Measurements from ENCODE around the gene ZBED1.
"Not testable (repeated sequence)": the region's sequence is repeated elsewhere in the genome, so short reads cannot be mapped to it uniquely, and the experiment has no call there.

Gene ZBED1

DNA sequence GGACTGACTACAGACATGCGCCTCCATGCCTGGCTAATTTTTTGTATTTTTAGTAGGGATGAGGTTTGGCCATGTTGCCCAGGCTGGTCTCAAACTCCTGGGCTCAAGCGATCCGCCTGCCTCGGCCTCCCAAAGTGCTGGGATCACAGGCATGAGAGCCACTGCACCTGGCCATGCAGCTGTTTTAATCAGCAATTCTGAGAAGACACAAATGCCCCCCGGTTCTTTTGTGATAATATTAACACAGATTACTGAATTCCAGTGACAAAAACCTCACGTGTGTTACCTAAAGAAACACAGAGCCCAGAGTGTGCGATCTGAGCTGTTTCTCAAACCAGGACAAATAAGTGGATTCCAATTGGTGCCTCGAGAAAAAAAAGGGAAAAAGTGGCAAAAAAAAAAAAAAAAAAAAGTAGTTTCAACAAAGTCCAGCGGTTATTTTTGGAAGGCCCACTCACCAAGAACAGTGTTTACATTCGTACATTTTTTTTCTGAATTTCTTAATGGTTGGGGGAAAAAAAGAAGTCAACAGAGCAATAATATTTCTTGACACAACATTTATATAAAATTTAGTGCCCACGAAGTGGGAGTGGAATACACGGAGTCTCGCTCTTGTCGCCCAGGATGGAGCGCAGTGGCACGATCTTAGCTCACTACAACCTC is 17.2 kb downstream of the ZBED1 start:
- ChIA-PET POLR2A (ENCODE audit: low non-redundant PET) (no interaction called here), CTCF (no interaction called here)
- no peak for DNase-seq (ENCODE audit: low spot score)
- TF ChIP-seq, protein P1, sequence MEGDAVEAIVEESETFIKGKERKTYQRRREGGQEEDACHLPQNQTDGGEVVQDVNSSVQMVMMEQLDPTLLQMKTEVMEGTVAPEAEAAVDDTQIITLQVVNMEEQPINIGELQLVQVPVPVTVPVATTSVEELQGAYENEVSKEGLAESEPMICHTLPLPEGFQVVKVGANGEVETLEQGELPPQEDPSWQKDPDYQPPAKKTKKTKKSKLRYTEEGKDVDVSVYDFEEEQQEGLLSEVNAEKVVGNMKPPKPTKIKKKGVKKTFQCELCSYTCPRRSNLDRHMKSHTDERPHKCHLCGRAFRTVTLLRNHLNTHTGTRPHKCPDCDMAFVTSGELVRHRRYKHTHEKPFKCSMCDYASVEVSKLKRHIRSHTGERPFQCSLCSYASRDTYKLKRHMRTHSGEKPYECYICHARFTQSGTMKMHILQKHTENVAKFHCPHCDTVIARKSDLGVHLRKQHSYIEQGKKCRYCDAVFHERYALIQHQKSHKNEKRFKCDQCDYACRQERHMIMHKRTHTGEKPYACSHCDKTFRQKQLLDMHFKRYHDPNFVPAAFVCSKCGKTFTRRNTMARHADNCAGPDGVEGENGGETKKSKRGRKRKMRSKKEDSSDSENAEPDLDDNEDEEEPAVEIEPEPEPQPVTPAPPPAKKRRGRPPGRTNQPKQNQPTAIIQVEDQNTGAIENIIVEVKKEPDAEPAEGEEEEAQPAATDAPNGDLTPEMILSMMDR (conservative IDR thresholded peaks at IDR 0.05; ENCODE audit: low read depth), result no peak
- H3K27ac ChIP-seq, result peak overlapping the region; percentile 79

DNA sequence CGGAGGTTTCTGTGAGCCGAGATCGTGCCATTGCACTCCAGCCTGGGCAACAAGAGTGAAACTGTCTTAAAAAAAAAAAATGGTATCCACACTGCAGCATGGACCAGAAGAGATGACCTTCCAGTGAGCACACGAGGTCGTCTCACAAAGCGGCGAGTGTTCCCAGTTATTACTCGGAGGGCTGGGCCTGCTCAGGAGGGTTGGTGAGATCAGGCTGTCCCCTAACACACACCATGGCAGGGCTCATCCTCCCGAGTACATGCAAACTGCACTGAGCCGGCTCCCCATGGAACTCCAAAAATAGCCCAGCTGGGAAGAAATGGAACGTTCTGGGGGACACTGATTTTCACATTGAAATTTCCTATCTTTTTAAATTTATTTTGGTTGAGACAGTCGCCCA is 19.2 kb downstream of the ZBED1 start:
- POLR2A ChIA-PET (ENCODE audit: low non-redundant PET); DNase-seq (ENCODE audit: low spot score); CTCF ChIA-PET; H3K27ac ChIP-seq: not testable (repeated sequence)

DNA sequence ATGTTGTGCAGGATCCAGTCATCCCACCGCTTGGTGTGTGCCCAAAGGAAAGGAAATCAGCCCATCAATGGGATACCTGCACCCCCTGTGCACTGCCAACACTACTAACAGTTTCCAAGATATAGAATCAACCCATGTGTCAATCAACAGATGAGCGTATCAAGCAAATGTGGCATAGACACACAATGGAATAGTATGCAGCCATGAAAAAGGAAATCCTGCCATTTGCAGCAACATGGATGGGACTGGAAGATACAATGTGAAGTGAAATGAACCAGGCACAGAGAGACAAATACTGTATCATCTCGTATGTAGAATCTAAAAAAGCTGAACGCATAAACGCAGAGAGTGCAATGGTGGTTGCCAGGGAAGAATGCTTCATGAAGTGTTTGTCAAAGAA is 20.8 kb downstream of the ZBED1 start:
- POLR2A ChIA-PET (ENCODE audit: low non-redundant PET); CTCF ChIA-PET; DNase-seq (ENCODE audit: low spot score); H3K27ac ChIP-seq: not testable (repeated sequence)

DNA sequence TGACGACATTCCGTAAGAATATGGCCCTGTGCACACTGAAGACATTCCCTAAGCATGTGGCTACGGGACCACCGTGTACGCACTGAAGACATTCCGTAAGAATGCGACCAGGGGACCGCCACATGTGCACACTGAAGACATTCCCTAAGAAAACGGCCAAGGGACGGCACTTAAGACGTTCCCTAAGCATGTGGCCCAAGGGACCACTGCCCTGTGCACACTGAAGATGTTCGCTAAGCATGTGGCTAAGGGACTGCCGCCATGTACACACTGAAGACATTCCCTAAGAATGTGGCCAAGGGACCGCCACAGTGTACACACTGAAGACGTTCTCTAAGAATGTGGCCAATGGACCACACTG is 21.4 kb downstream of the ZBED1 start:
- POLR2A ChIA-PET (ENCODE audit: low non-redundant PET), result no interaction called here
- H3K27ac ChIP-seq, result no peak overlapping the region
- CTCF ChIA-PET, result no interaction called here
- TF ChIP-seq, protein P1 (conservative IDR thresholded peaks at IDR 0.05; ENCODE audit: low read depth), result no peak
- no peak for DNase-seq (ENCODE audit: low spot score)

DNA sequence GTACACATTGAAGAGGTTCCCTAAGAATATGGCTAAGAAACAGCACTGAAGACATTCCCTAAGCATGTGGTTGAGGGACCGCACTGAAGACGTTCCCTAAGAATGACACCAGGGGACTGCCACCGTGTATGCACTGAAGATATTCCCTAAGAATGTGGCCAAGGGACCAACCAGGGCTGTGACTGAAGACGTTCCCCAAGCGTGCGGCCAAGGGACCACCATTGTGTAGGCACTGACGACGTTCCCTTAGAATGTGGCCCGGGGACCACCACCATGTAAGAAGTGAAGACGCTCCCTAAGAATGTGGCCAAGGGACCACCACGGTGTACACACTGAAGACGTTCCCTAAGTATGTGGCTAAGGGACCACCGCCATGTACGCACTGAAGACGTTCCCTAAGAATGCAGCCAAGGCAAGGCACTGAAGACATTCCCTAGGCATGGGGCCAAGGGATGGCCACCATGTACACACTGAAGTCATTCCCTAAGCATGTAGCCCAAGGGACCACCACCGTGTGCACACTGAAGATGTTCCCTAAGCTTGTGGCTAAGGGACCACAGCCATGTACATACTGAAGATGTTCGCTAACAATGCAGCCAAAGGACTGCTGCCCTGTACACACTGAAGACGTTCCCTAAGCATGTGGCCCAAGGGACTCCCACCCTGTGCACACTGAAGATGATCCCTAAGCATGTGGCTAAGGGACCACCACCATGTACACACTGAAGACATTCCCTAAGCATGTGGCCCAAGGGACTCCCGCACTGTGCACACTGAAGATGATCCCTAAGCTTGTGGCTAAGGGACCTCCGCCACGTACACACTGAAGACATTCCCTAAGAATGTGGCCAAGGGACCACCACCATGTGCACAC is 22.0 kb downstream of the ZBED1 start:
- no peak for DNase-seq (ENCODE audit: low spot score)
- TF ChIP-seq, protein P1 (conservative IDR thresholded peaks at IDR 0.05; ENCODE audit: low read depth), result no peak
- POLR2A ChIA-PET (ENCODE audit: low non-redundant PET), result no interaction called here
- no peak overlapping the region for H3K27ac ChIP-seq
- CTCF ChIA-PET, result no interaction called here

DNA sequence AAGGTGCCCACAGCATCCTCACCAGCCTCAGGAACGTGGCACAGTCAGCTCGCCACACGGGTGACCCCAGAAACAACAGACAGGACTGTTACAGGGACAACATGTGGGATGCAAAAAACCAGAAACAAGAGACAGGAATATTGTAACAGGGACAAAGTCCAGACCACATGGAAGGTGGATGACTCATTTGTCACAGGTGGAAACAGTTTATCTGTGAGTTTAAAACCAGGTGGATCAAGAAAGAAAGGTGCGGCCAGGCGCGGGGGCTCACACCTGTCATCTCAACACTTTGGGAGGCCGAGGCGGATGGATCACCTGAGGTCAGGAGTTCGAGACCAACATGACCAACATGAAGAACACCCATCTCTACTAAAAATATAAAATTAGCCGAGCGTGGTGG is 23.5 kb downstream of the ZBED1 start:
- POLR2A ChIA-PET (ENCODE audit: low non-redundant PET); CTCF ChIA-PET; DNase-seq (ENCODE audit: low spot score); H3K27ac ChIP-seq: not testable (repeated sequence)

DNA sequence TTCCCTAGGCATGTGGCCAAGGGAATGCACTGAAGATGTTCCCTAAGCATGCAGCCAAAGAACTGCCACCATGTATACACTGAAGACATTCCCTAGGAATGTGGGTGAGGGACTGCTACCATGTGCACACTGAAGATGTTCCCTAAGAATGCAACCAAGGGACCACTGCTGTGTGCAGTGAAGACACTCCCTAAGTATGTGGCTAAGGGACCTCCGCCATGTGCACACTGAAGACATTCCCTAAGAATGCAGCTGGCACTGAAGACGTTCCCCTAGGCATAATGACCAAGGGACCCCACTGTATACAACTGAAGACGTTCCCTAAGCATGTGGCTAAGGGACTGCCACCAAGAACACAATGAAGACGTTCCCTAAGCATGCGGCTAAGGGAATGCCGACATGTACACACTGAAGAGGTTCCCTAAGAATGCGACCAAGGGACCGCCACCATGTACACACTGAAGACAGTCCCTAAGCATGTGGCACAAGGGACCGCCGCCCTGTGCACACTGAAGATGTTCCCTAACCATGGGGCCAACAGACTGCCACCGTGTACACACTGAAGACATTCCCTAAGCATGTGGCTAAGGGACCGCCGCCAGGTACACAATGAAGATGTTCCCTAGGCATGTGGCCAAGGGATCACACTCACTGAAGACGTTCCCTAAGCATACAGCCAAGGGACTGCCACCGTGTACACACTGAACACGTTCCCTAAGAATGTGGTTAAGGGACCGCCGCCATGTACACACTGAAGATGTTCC is 25.6 kb downstream of the ZBED1 start:
- CTCF ChIA-PET, result no interaction called here
- DNase-seq (ENCODE audit: low spot score), result no peak
- TF ChIP-seq, protein P1 (conservative IDR thresholded peaks at IDR 0.05; ENCODE audit: low read depth), result no peak

More for the DNA sequence above, 25.6 kb downstream of the ZBED1 start:
- POLR2A ChIA-PET (ENCODE audit: low non-redundant PET), result no interaction called here
- H3K27ac ChIP-seq, result no peak overlapping the region

Measured in RWPE1 (cell line).